Prostate gland (tissue), 2 donors: ENCODE measurements around the gene SLC16A6. TPM values are rescaled to one million over a fixed set of nuclear protein-coding genes. Genes with fewer than 3 reads are reported as not detected.

Experiments
- DNase-seq: peaks from one replicate; pipeline ENCODE4 v3.0.0-alpha.2; 2019; ENCODE audit warnings: low spot score
- H3K27ac ChIP-seq, 2 donors: fragments of 200-600 bp; sonication (generic); 2 replicates each; pipeline ENCODE4 v1.5.1; 2017 to 2019
- H3K27me3 ChIP-seq: fragments of 200-600 bp; sonication (generic); replicated peaks from 2 replicates; pipeline ENCODE4 v1.5.1; 2019; ENCODE audit not compliant: insufficient read depth
- H3K36me3 ChIP-seq, 2 donors: fragments of 200-600 bp; sonication (generic); 1 replicate in 1 of 2; 2 replicates in 1 of 2; pipeline versions ENCODE4 v1.5.1 to v1.8.1; 2017 to 2019
- H3K4me1 ChIP-seq: fragments of 200-600 bp; sonication (generic); replicated peaks from 2 replicates; pipeline ENCODE4 v1.5.1; 2019
- H3K4me3 ChIP-seq, 2 donors: fragments of 200-600 bp; sonication (generic); 2 replicates each; pipeline ENCODE4 v1.5.1; 2017 to 2019
- H3K9me3 ChIP-seq: fragments of 200-600 bp; sonication (generic); 2 replicates; pipeline ENCODE4 v1.5.1; 2017
- CTCF ChIP-seq, 4 experiments: fragments of 200-600 bp in 2 of 4; fragments of 450-650 bp in 2 of 4; sonication (generic) in 2 of 4; IDR thresholded peaks; 1 replicate in 3 of 4; 2 replicates in 1 of 4; pipeline ENCODE4 v1.5.1; 2016 to 2019; ENCODE audit warnings: antibody characterized with exemption in 4 of 4, mild to moderate bottlenecking in 2 of 4, moderate library complexity in 2 of 4
- POLR2A ChIP-seq: fragments of 450-650 bp; IDR thresholded peaks from one replicate; pipeline ENCODE4 v1.6.1; 2016; ENCODE audit warnings: antibody characterized with exemption, mild to moderate bottlenecking
- POLR2AphosphoS5 ChIP-seq: sonication (generic); formaldehyde crosslinking; IDR thresholded peaks from one replicate; pipeline ENCODE4 v1.6.1; 2017; ENCODE audit warnings: antibody characterized with exemption
- WGBS: methylation state at CpG from one replicate; pipeline ENCODE4 v1.1.5; 2018; 5-methylcytosine and 5-hydroxymethylcytosine counted together
- intact Hi-C: fragments of 100-400 bp; cut with DNase I; formaldehyde crosslinking; loops from one replicate; pipeline ENCODE4 v1.14.2; 2022
- total RNA-seq, 2 donors: library from RNA; depleted of rRNA; stranded (reverse); fragments of >200 nt; gene quantifications; one replicate each; pipeline ENCODE4 v1.1.0, GENCODE V29; 2016

The SLC16A6 gene
- total RNA-seq, 2 donors from 2014 or later: 0.41 to 0.85 TPM

- no peaks in the 10 kb centered on the region for H3K9me3 ChIP-seq
- no peak overlapping the region for H3K4me3 ChIP-seq
- TF ChIP-seq POLR2AphosphoS5 (no peak), POLR2A (no peak), CTCF (IDR thresholded peaks at IDR 0.05) (no peak)
- intact Hi-C loops: no loop called here
- 94% methylated on average over 12 of the region's 12 CpGs for WGBS
- H3K27ac ChIP-seq: no peak overlapping the region
- no peak for DNase-seq
- H3K36me3 ChIP-seq: no peaks in the 10 kb centered on the region
- no peaks in the 10 kb centered on the region for H3K27me3 ChIP-seq
- H3K4me1 ChIP-seq: no peaks in the 10 kb centered on the region
Observed at GRCh38 chr17:68319410-68320162, 28.7 kb upstream of the SLC16A6 start.

GRCh38 chr17:68318103-68318991 is 27.4 kb upstream of the SLC16A6 start:
- no peak for TF ChIP-seq POLR2A
- TF ChIP-seq POLR2AphosphoS5: no peak
- no peak for TF ChIP-seq CTCF (IDR thresholded peaks at IDR 0.05)
- Histone ChIP-seq H3K9me3 (no peaks in the 10 kb centered on the region), H3K36me3 (no peaks in the 10 kb centered on the region), H3K4me3 (no peak overlapping the region), H3K27me3 (no peaks in the 10 kb centered on the region), H3K4me1 (no peaks in the 10 kb centered on the region), H3K27ac (no peak overlapping the region)
- intact Hi-C loops: no loop called here
- 71% methylated on average over 8 of the region's 8 CpGs for WGBS
- no peak for DNase-seq

GRCh38 chr17:68317458-68317857 is 26.5 kb upstream of the SLC16A6 start:
- H3K27me3 ChIP-seq: no peaks in the 10 kb centered on the region
- DNase-seq: no peak
- 95% methylated on average over 6 of the region's 6 CpGs for WGBS
- intact Hi-C loops: no loop called here
- H3K36me3 ChIP-seq: no peaks in the 10 kb centered on the region
- no peaks in the 10 kb centered on the region for H3K9me3 ChIP-seq
- H3K27ac ChIP-seq: no peak overlapping the region
- H3K4me3 ChIP-seq: no peak overlapping the region
- TF ChIP-seq CTCF (IDR thresholded peaks at IDR 0.05): no peak
- no peak for TF ChIP-seq POLR2AphosphoS5
- TF ChIP-seq POLR2A: no peak
- H3K4me1 ChIP-seq: no peaks in the 10 kb centered on the region

GRCh38 chr17:68315930-68316329 is 25.0 kb upstream of the SLC16A6 start:
- intact Hi-C loops: no loop called here
- no peak for TF ChIP-seq CTCF (IDR thresholded peaks at IDR 0.05)
- no peak for TF ChIP-seq POLR2AphosphoS5
- no peak for TF ChIP-seq POLR2A
- Histone ChIP-seq H3K27me3 (no peaks in the 10 kb centered on the region), H3K36me3 (no peaks in the 10 kb centered on the region), H3K4me3 (no peak overlapping the region), H3K9me3 (no peaks in the 10 kb centered on the region), H3K27ac (no peak overlapping the region), H3K4me1 (no peaks in the 10 kb centered on the region)
- WGBS: 98% methylated on average over 4 of the region's 4 CpGs
- DNase-seq: no peak
